ENCODE measurements around the gene SLC6A13.

SLC6A13 gene

GRCh38 chr12:179131-179884 is 83.3 kb downstream of the SLC6A13 start:
- no peak for DNase-seq (ENCODE audit: low read depth in 1 of 2, low spot score in 1 of 2)

GRCh38 chr12:178829-179109 is 83.9 kb downstream of the SLC6A13 start:
- no peak for DNase-seq (ENCODE audit: low read depth in 1 of 2, low spot score in 1 of 2)

- no peak for DNase-seq (ENCODE audit: low read depth in 1 of 2, low spot score in 1 of 2)
These were observed 84.4 kb downstream of the SLC6A13 start for GRCh38 chr12:177980-178828.

GRCh38 chr12:177336-177979 is 85.2 kb downstream of the SLC6A13 start:
- no peak for DNase-seq (ENCODE audit: low read depth in 1 of 2, low spot score in 1 of 2)

- DNase-seq (ENCODE audit: low read depth in 1 of 2, low spot score in 1 of 2) = no peak
These were observed 86.1 kb downstream of the SLC6A13 start for GRCh38 chr12:176321-177181.

GRCh38 chr12:175759-176158 is 86.9 kb downstream of the SLC6A13 start:
- DNase-seq (ENCODE audit: low read depth in 1 of 2, low spot score in 1 of 2) = no peak

- DNase-seq (ENCODE audit: low read depth in 1 of 2, low spot score in 1 of 2) = no peak
These were observed 87.4 kb downstream of the SLC6A13 start for GRCh38 chr12:175250-175649.

- DNase-seq (ENCODE audit: low read depth in 1 of 2, low spot score in 1 of 2) = no peak
These were observed 88.0 kb downstream of the SLC6A13 start for GRCh38 chr12:174596-174995.

- DNase-seq (ENCODE audit: low read depth in 1 of 2, low spot score in 1 of 2) = no peak
These were observed 88.5 kb downstream of the SLC6A13 start for GRCh38 chr12:174124-174523.

GRCh38 chr12:172732-173161 is 89.9 kb downstream of the SLC6A13 start:
- no peak for DNase-seq (ENCODE audit: low read depth in 1 of 2, low spot score in 1 of 2)

GRCh38 chr12:171743-172676 is 90.6 kb downstream of the SLC6A13 start:
- no peak for DNase-seq (ENCODE audit: low read depth in 1 of 2, low spot score in 1 of 2)

- DNase-seq (ENCODE audit: low read depth in 1 of 2, low spot score in 1 of 2) = no peak
These were observed 91.4 kb downstream of the SLC6A13 start for GRCh38 chr12:171276-171675.
